Epithelial cell of esophagus (primary cell): Measurements from ENCODE around the gene GHR.
A peak's percentile ranks its signal among the peaks of the same experiment; 100 is the strongest.

Experiments used
- DNase-seq: peaks from one replicate; pipeline ENCODE4 v3.0.0; 2010; ENCODE audit warnings: low read depth
- H3K4me3 ChIP-seq: 2 replicates; pipeline ENCODE4 v1.5.1; 2011; ENCODE audit warnings: mild to moderate bottlenecking, low read length, control low read depth
- TF ChIP-seq, protein P1 (sequence below): IDR thresholded peaks from 2 replicates; pipeline ENCODE4 v1.5.1; 2011; ENCODE audit warnings: low read depth, mild to moderate bottlenecking, low read length, control low read depth, inconsistent platforms; ENCODE audit not compliant: insufficient read depth; ENCODE audit errors: missing control alignments

GHR gene

DNA sequence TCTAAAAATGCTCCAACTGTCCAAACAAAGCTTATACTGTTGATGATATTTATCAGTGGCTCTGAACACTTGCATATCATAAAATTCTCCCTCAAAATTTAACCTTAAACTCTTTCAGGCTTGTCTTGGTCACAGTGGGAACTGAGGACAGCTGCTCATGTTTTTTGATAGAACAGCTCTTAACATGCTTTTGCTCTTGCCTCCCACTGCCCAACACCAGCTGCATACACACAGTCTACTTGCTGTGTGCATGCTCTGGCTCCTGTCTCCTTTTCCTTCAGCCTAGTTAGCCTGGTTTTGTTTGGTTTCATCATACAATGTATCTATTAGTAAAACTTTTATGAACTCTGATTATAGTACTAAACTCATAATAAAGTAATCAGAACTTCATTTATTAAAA is 64.6 kb downstream of the GHR start:
- H3K4me3 ChIP-seq = no peak overlapping the region
- DNase-seq = no peak
- TF ChIP-seq, protein P1, sequence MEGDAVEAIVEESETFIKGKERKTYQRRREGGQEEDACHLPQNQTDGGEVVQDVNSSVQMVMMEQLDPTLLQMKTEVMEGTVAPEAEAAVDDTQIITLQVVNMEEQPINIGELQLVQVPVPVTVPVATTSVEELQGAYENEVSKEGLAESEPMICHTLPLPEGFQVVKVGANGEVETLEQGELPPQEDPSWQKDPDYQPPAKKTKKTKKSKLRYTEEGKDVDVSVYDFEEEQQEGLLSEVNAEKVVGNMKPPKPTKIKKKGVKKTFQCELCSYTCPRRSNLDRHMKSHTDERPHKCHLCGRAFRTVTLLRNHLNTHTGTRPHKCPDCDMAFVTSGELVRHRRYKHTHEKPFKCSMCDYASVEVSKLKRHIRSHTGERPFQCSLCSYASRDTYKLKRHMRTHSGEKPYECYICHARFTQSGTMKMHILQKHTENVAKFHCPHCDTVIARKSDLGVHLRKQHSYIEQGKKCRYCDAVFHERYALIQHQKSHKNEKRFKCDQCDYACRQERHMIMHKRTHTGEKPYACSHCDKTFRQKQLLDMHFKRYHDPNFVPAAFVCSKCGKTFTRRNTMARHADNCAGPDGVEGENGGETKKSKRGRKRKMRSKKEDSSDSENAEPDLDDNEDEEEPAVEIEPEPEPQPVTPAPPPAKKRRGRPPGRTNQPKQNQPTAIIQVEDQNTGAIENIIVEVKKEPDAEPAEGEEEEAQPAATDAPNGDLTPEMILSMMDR = no peak

DNA sequence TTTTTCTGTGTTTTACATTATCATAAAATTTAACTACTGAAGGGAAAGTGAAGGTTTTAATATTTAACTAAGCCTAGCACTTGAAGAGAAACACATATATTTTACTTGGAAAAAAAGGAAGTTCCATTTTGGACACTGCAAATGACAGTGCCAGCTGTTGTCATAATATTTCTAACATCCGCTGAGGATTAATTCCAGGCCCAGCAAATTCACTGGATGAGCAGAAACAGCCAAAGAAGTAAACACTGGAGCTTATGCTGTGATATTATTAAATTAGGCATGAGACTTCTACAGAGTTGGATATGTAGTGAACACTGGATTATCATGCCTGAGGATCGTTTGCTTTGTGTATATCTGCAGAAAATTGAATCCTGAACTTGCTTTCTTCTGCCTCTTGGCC is 67.6 kb downstream of the GHR start:
- DNase-seq = no peak
- H3K4me3 ChIP-seq = no peak overlapping the region
- TF ChIP-seq, protein P1 = no peak

DNA sequence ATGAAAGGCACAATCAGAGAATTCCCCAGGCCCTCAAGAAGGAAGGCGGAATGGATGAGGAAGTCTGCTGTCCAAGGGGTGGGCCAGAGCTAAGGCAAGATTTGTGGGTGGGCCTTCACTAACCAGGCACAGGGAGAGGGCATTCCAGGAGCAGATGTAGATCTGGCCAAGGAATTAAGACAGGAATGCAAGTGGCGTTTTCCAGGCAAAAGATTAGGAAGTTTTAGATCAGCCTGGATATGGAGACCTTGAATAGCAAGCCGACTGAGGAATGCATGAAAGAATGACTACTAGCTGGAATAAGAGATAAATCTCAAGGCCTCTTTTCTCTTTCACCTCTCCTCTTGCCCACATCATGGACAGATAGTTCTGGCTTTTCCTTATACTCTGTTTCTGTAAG is 68.5 kb downstream of the GHR start:
- H3K4me3 ChIP-seq = no peak overlapping the region
- TF ChIP-seq, protein P1 = no peak
- DNase-seq = no peak

DNA sequence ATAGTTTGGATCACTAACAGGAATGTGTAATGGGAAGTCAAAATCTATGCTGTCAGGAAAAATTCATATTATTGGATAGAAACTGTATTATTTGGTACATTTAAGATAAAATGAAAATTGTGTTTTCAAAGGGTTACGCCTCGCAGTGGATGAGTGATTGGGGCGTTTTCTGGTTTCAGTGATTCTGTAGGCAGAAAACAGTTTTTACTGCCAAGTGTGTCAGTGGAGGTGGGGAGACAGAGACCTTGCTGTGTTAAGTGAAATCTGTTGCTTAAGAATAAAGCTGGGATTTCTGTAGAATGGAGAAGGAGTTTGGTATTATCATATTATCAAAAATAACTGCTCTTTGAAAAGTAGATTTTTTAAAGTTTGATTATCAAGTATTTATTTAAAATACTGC is 69.7 kb downstream of the GHR start:
- H3K4me3 ChIP-seq = no peak overlapping the region
- TF ChIP-seq, protein P1 = no peak
- no peak for DNase-seq

DNA sequence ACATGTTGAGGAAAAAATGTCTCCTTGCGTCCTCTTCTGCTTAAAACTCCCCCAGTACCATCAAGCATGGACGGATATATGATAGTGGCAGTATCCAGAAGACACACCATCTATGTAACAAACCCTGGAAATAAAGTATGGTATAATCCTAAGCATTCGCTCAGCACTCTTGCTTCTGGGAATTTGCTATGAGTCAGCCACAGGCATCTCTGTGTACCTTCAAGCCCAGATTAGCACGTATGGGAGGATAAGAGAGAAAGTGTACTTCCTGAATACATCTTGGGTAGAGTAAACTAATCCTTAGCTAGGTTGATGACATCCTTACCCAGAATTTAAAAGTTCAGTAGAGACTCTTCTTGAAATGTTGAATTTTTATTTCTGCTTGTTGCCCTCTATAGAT is 71.2 kb downstream of the GHR start:
- TF ChIP-seq, protein P1 = no peak
- no peak overlapping the region for H3K4me3 ChIP-seq
- peak; percentile 84 for DNase-seq

DNA sequence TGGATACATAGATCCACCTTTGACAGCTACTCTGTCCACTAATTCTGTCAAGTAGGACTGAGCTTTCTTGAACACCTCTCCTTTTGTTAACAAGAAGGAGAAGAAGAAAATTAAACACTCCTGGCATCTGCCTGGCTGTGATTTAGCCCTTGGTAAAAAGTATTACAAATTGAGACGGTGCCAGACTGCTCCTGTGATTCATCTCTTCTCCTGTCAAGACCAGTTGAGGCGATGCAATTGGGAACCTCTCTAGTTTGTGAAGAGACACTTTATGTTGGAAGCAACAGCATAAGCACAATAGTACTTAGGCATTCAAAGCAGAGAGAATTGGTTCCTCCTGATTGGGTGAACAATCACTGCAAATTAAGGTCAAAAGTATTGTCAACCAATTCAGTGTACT is 72.7 kb downstream of the GHR start:
- DNase-seq = peak; percentile 91
- TF ChIP-seq, protein P1 = no peak

DNA sequence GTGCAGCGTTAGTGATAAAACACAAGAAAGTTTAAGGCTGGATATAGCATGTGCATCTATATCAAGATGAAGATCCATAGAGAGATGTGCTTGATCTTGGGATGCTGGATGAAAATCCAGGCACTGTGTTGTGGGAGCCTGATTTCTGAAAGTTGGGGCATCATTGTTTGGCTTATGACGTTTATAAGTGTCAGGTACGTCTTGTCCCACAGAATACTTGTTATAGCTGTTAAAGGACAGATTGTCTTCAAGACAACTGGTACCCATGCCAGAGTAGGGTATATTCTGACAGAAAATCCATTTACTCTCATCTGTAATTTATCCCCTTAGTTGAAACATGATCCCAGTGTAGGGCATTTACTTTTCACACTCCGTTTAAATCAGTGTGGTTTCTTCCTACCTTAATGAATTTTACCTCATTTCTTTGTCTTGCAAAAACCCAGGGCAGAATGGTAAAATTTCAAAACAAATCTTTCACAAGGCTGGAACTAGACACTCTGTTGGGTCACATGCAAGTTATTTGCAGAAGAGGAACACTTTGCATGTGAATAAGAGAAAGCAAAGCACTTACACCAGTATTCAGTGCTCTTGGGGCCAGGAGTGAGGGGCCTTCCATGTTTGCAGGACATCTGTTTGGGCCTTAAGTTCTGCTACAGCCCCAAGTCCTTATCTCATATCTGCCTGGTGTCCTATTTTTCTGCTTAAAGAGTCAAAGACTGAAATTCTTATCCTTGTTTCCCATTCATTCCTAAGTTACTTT is 73.3 kb downstream of the GHR start:
- TF ChIP-seq, protein P1 = no peak
- H3K4me3 ChIP-seq = no peak overlapping the region
- DNase-seq = no peak

More for the DNA sequence above, 72.7 kb downstream of the GHR start:
- H3K4me3 ChIP-seq = no peak overlapping the region
